ENCODE measurements around the gene TXNRD1. TPM values are rescaled to one million over a fixed set of nuclear protein-coding genes. Genes with fewer than 3 reads are reported as not detected.

Gene TXNRD1
- total and polyA plus RNA-seq, 7 donors: 55.9 to 188 (median 121) TPM

GRCh38 chr12:104232609-104233280 lies 17.2 kb downstream of the TXNRD1 start:
- WGBS, 2 donors: 95 to 97% methylated on average over 6 of the region's 6 CpGs
- Histone ChIP-seq H3K27ac (no peak overlapping the region), H3K36me3 (no peaks in the 10 kb centered on the region), H3K27me3 (no peaks in the 10 kb centered on the region), H3K9me3 (peaks cover 8 to 30% (median 25%) of the 10 kb centered on the region in 4 donors), H3K4me3 (no peak overlapping the region), H3K4me1 (no peaks in the 10 kb centered on the region)
- no peak for TF ChIP-seq POLR2AphosphoS5 (IDR thresholded peaks at IDR 0.05)
- no peak for TF ChIP-seq POLR2A (IDR thresholded peaks at IDR 0.05)
- no peak for TF ChIP-seq EP300 (IDR thresholded peaks at IDR 0.05)
- TF ChIP-seq CTCF (IDR thresholded peaks at IDR 0.05): no peak
- DNase-seq: no peak
- intact Hi-C loops (cut with DNase I): no loop called here

GRCh38 chr12:104234926-104235499 lies 19.4 kb downstream of the TXNRD1 start:
- H3K9me3 ChIP-seq: peaks cover 8 to 30% (median 25%) of the 10 kb centered on the region in 4 donors
- 89 to 96% methylated on average over 7 of the region's 7 CpGs for WGBS, 2 donors
- no peak overlapping the region for H3K4me3 ChIP-seq
- no peak overlapping the region for H3K27ac ChIP-seq
- H3K27me3 ChIP-seq: no peaks in the 10 kb centered on the region
- TF ChIP-seq CTCF (IDR thresholded peaks at IDR 0.05) (no peak), POLR2A (IDR thresholded peaks at IDR 0.05) (no peak), EP300 (IDR thresholded peaks at IDR 0.05) (no peak), POLR2AphosphoS5 (IDR thresholded peaks at IDR 0.05) (no peak)
- H3K4me1 ChIP-seq: no peaks in the 10 kb centered on the region
- DNase-seq: no peak
- H3K36me3 ChIP-seq: no peaks in the 10 kb centered on the region
- intact Hi-C loops (cut with DNase I): no loop called here

- Histone ChIP-seq H3K36me3 (no peaks in the 10 kb centered on the region), H3K4me3 (no peak overlapping the region), H3K27ac (no peak overlapping the region), H3K9me3 (peaks cover 8 to 24% (median 17%) of the 10 kb centered on the region in 4 donors), H3K4me1 (peaks cover 0 to 5% (median 2%) of the 10 kb centered on the region in 4 donors), H3K27me3 (no peaks in the 10 kb centered on the region)
- TF ChIP-seq POLR2A (IDR thresholded peaks at IDR 0.05) (no peak), EP300 (IDR thresholded peaks at IDR 0.05) (no peak), CTCF (IDR thresholded peaks at IDR 0.05) (no peak), POLR2AphosphoS5 (IDR thresholded peaks at IDR 0.05) (no peak)
- no peak for DNase-seq
- intact Hi-C loops (cut with DNase I): no loop called here
- WGBS, 2 donors: 89 to 94% methylated on average over 8 of the region's 8 CpGs
Observed at GRCh38 chr12:104237930-104238329, 22.4 kb downstream of the TXNRD1 start.

- TF ChIP-seq EP300 (IDR thresholded peaks at IDR 0.05) (no peak), POLR2A (IDR thresholded peaks at IDR 0.05) (no peak), CTCF (IDR thresholded peaks at IDR 0.05) (no peak), POLR2AphosphoS5 (IDR thresholded peaks at IDR 0.05) (no peak)
- intact Hi-C loops (cut with DNase I): no loop called here
- DNase-seq: no peak
Observed at GRCh38 chr12:104242546-104243206, 27.1 kb downstream of the TXNRD1 start.

More at GRCh38 chr12:104242546-104243206, 27.1 kb downstream of the TXNRD1 start:
- peaks cover 0 to 17% (median 12%) of the 10 kb centered on the region in 4 donors for H3K4me1 ChIP-seq
- H3K4me3 ChIP-seq: no peak overlapping the region
- no peaks in the 10 kb centered on the region for H3K27me3 ChIP-seq
- no peaks in the 10 kb centered on the region for H3K36me3 ChIP-seq
- H3K27ac ChIP-seq: peak overlapping the region in 1 of 4 donors; percentile 59
- H3K9me3 ChIP-seq: no peaks in the 10 kb centered on the region
- 74 to 75% methylated on average over 3 of the region's 3 CpGs for WGBS, 2 donors
